Thymus (tissue), 11 donors: ENCODE data around the gene CYSLTR2. TPM values are rescaled to one million over a fixed set of nuclear protein-coding genes. Genes with fewer than 3 reads are reported as not detected.
A peak's percentile ranks its signal among the peaks of the same experiment; 100 is the strongest.

Source experiments
- DNase-seq, 9 donors: peaks; one replicate each; pipeline ENCODE4 v3.0.0-alpha.2; 2013; ENCODE audit warnings: low spot score in 9 of 9, low read depth in 6 of 9, missing footprints in 1 of 9
- H3K27ac ChIP-seq, 2 donors: one replicate each; pipeline ENCODE4 v1.5.1; 2013; ENCODE audit warnings: control low read depth in 1 of 2, low read depth in 1 of 2, low read length in 1 of 2, mild to moderate bottlenecking in 1 of 2, moderate library complexity in 1 of 2
- H3K27me3 ChIP-seq, 2 donors: one replicate each; pipeline ENCODE4 v1.5.1; 2013; ENCODE audit warnings: low read length in 1 of 2; ENCODE audit not compliant: control insufficient read depth in 2 of 2, insufficient read depth in 1 of 2
- H3K36me3 ChIP-seq, 2 donors: one replicate each; pipeline ENCODE4 v1.5.1; 2013; ENCODE audit warnings: low read length in 1 of 2, mild to moderate bottlenecking in 1 of 2, moderate library complexity in 1 of 2; ENCODE audit not compliant: control insufficient read depth in 2 of 2, insufficient read depth in 2 of 2
- H3K4me1 ChIP-seq, 2 donors: one replicate each; pipeline ENCODE4 v1.5.1; 2013; ENCODE audit warnings: low read length in 2 of 2; ENCODE audit not compliant: control insufficient read depth in 2 of 2, insufficient read depth in 2 of 2
- H3K4me3 ChIP-seq, 2 donors: one replicate each; pipeline ENCODE4 v1.5.1; 2013; ENCODE audit warnings: low read length in 2 of 2, control low read depth in 1 of 2, mild to moderate bottlenecking in 1 of 2
- H3K9me3 ChIP-seq, 2 donors: one replicate each; pipeline ENCODE4 v1.5.1; 2013; ENCODE audit warnings: low read length in 1 of 2, mild to moderate bottlenecking in 1 of 2; ENCODE audit not compliant: control insufficient read depth in 2 of 2, insufficient read depth in 1 of 2
- WGBS: extraction: QIAGEN DNeasy Blood & Tissue Kit; methylation state at CpG from one replicate; pipeline ENCODE4 v1.1.7; 2013; 5-methylcytosine and 5-hydroxymethylcytosine counted together
- polyA plus RNA-seq: library from polyadenylated mRNA; stranded (reverse); fragments of 200-250 nt; gene quantifications from one replicate; pipeline ENCODE4 v1.2.3, GENCODE V29; 2013
- total RNA-seq: library from RNA; stranded (reverse); fragments of 120-200 nt; gene quantifications from one replicate; pipeline ENCODE4 v1.2.4, GENCODE V29; 2013
- donor health status: healthy.

CYSLTR2 gene
- total and polyA plus RNA-seq, 2 donors: 1.9 to 2.2 TPM

- Histone ChIP-seq H3K36me3 (no peaks in the 10 kb centered on the region), H3K9me3 (no peaks in the 10 kb centered on the region), H3K27ac (no peak overlapping the region), H3K4me3 (no peak overlapping the region), H3K27me3 (no peaks in the 10 kb centered on the region), H3K4me1 (peaks cover 0 to 4% of the 10 kb centered on the region in 2 donors)
- DNase-seq: no peak
- 94% methylated on average over 5 of the region's 5 CpGs for WGBS
Measured at GRCh38 chr13:48733739-48734335, 80.1 kb downstream of the CYSLTR2 start.

GRCh38 chr13:48735571-48735970 lies 81.8 kb downstream of the CYSLTR2 start:
- H3K27ac ChIP-seq: no peak overlapping the region
- H3K4me3 ChIP-seq: no peak overlapping the region
- H3K4me1 ChIP-seq: peaks cover 0 to 4% of the 10 kb centered on the region in 2 donors
- whole genome bisulfite sequencing: 99% methylated on average over 3 of the region's 3 CpGs
- H3K27me3 ChIP-seq: no peaks in the 10 kb centered on the region
- no peaks in the 10 kb centered on the region for H3K9me3 ChIP-seq
- DNase-seq: no peak
- H3K36me3 ChIP-seq: no peaks in the 10 kb centered on the region

- Histone ChIP-seq H3K4me3 (no peak overlapping the region), H3K36me3 (no peaks in the 10 kb centered on the region), H3K27ac (no peak overlapping the region), H3K4me1 (peaks cover 0 to 2% of the 10 kb centered on the region in 2 donors), H3K9me3 (no peaks in the 10 kb centered on the region), H3K27me3 (no peaks in the 10 kb centered on the region)
- WGBS: 97% methylated on average over 1 of the region's 1 CpG
- no peak for DNase-seq
Measured at GRCh38 chr13:48737689-48738088, 84.0 kb downstream of the CYSLTR2 start.

GRCh38 chr13:48738311-48738710 lies 84.6 kb downstream of the CYSLTR2 start:
- no peaks in the 10 kb centered on the region for H3K9me3 ChIP-seq
- peaks cover 0 to 2% of the 10 kb centered on the region in 2 donors for H3K4me1 ChIP-seq
- no peaks in the 10 kb centered on the region for H3K27me3 ChIP-seq
- peak in 1 of 9 donors; percentile 38 for DNase-seq
- H3K4me3 ChIP-seq: no peak overlapping the region
- H3K36me3 ChIP-seq: no peaks in the 10 kb centered on the region
- no peak overlapping the region for H3K27ac ChIP-seq
- 38% methylated on average over 6 of the region's 6 CpGs for WGBS

- no peak overlapping the region for H3K27ac ChIP-seq
- H3K9me3 ChIP-seq: no peaks in the 10 kb centered on the region
- no peaks in the 10 kb centered on the region for H3K36me3 ChIP-seq
- no peaks in the 10 kb centered on the region for H3K27me3 ChIP-seq
- 69% methylated on average over 9 of the region's 9 CpGs for WGBS
- H3K4me1 ChIP-seq: peaks cover 0 to 2% of the 10 kb centered on the region in 2 donors
- H3K4me3 ChIP-seq: no peak overlapping the region
- DNase-seq: no peak
Measured at GRCh38 chr13:48739386-48739964, 85.7 kb downstream of the CYSLTR2 start.

GRCh38 chr13:48741377-48741776 lies 87.6 kb downstream of the CYSLTR2 start:
- Histone ChIP-seq H3K36me3 (no peaks in the 10 kb centered on the region), H3K4me1 (peaks cover 0 to 2% of the 10 kb centered on the region in 2 donors), H3K27ac (no peak overlapping the region), H3K4me3 (no peak overlapping the region), H3K27me3 (no peaks in the 10 kb centered on the region), H3K9me3 (no peaks in the 10 kb centered on the region)
- WGBS: 19% methylated on average over 2 of the region's 2 CpGs
- DNase-seq: peak in 1 of 9 donors; percentile 27

GRCh38 chr13:48746821-48747220 lies 93.1 kb downstream of the CYSLTR2 start:
- Histone ChIP-seq H3K27me3 (no peaks in the 10 kb centered on the region), H3K9me3 (no peaks in the 10 kb centered on the region), H3K36me3 (no peaks in the 10 kb centered on the region), H3K27ac (no peak overlapping the region), H3K4me1 (no peaks in the 10 kb centered on the region), H3K4me3 (no peak overlapping the region)
- WGBS: 91% methylated on average over 1 of the region's 1 CpG
- no peak for DNase-seq

GRCh38 chr13:48748681-48749080 lies 95.0 kb downstream of the CYSLTR2 start:
- H3K4me3 ChIP-seq: no peak overlapping the region
- DNase-seq: no peak
- H3K4me1 ChIP-seq: no peaks in the 10 kb centered on the region
- WGBS: 96% methylated on average over 2 of the region's 2 CpGs
- no peak overlapping the region for H3K27ac ChIP-seq
- no peaks in the 10 kb centered on the region for H3K9me3 ChIP-seq
- H3K36me3 ChIP-seq: no peaks in the 10 kb centered on the region
- no peaks in the 10 kb centered on the region for H3K27me3 ChIP-seq

- Histone ChIP-seq H3K4me1 (no peaks in the 10 kb centered on the region), H3K9me3 (no peaks in the 10 kb centered on the region), H3K27ac (no peak overlapping the region), H3K4me3 (no peak overlapping the region), H3K36me3 (no peaks in the 10 kb centered on the region), H3K27me3 (no peaks in the 10 kb centered on the region)
- WGBS: 97% methylated on average over 4 of the region's 4 CpGs
- DNase-seq: no peak
Measured at GRCh38 chr13:48749144-48749543, 95.4 kb downstream of the CYSLTR2 start.
